ENCODE results near the gene BCR. TPM values are rescaled to one million over a fixed set of nuclear protein-coding genes. Genes with fewer than 3 reads are reported as not detected.

The BCR gene
- total RNA-seq, 2 donors from 2014 or later: 102 to 172 TPM

- Mint-ChIP-seq H3K9me3 (no peaks in the 10 kb centered on the region), H3K27ac (peak overlapping the region; percentile 32), H3K4me3 (peak overlapping the region; percentile 28), H3K4me1 (peaks cover 85% of the 10 kb centered on the region), H3K27me3 (ENCODE audit: insufficient read depth) (no peaks in the 10 kb centered on the region), H3K36me3 (ENCODE audit: low read depth) (peaks cover 8% of the 10 kb centered on the region)
- DNase-seq: peak; percentile 82
- Histone ChIP-seq H3K36me3 (ENCODE audit: control insufficient read depth, insufficient read depth, low read length) (peaks cover 5% of the 10 kb centered on the region), H3K4me1 (ENCODE audit: control insufficient read depth, insufficient read depth, low read length) (peaks cover 40% of the 10 kb centered on the region), H3K9me3 (ENCODE audit: control insufficient read depth, low read length) (no peaks in the 10 kb centered on the region), H3K27me3 (ENCODE audit: control insufficient read depth, insufficient read depth, low read length, poor library complexity, severe bottlenecking) (no peaks in the 10 kb centered on the region), H3K4me3 (ENCODE audit: low read length) (peak overlapping the region; percentile 60), H3K27ac (ENCODE audit: low read depth, low read length) (peak overlapping the region; percentile 13), H3K9ac (ENCODE audit: extremely low read depth, low read length, poor library complexity, severe bottlenecking) (no peak overlapping the region)
- TF ChIP-seq, protein P1, sequence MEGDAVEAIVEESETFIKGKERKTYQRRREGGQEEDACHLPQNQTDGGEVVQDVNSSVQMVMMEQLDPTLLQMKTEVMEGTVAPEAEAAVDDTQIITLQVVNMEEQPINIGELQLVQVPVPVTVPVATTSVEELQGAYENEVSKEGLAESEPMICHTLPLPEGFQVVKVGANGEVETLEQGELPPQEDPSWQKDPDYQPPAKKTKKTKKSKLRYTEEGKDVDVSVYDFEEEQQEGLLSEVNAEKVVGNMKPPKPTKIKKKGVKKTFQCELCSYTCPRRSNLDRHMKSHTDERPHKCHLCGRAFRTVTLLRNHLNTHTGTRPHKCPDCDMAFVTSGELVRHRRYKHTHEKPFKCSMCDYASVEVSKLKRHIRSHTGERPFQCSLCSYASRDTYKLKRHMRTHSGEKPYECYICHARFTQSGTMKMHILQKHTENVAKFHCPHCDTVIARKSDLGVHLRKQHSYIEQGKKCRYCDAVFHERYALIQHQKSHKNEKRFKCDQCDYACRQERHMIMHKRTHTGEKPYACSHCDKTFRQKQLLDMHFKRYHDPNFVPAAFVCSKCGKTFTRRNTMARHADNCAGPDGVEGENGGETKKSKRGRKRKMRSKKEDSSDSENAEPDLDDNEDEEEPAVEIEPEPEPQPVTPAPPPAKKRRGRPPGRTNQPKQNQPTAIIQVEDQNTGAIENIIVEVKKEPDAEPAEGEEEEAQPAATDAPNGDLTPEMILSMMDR (conservative IDR thresholded peaks at IDR 0.05): no peak
- 72 to 80% methylated on average over 8 to 12 of the region's 12 CpGs for WGBS, 2 experiments (ENCODE audit: insufficient coverage in 1 of 2, insufficient read length in 1 of 2)
These were observed 39.6 kb downstream of the BCR start for GRCh38 chr22:23219822-23220484.

GRCh38 chr22:23220485-23221350 lies 40.4 kb downstream of the BCR start:
- H3K27me3 Mint-ChIP-seq (ENCODE audit: insufficient read depth): no peaks in the 10 kb centered on the region
- TF ChIP-seq, protein P1 (conservative IDR thresholded peaks at IDR 0.05): no peak
- no peak overlapping the region for H3K27ac Mint-ChIP-seq
- Histone ChIP-seq H3K9ac (ENCODE audit: extremely low read depth, low read length, poor library complexity, severe bottlenecking) (no peak overlapping the region), H3K4me3 (ENCODE audit: low read length) (peak overlapping the region; percentile 60), H3K4me1 (ENCODE audit: control insufficient read depth, insufficient read depth, low read length) (peaks cover 44% of the 10 kb centered on the region), H3K27ac (ENCODE audit: low read depth, low read length) (no peak overlapping the region), H3K36me3 (ENCODE audit: control insufficient read depth, insufficient read depth, low read length) (peaks cover 5% of the 10 kb centered on the region), H3K27me3 (ENCODE audit: control insufficient read depth, insufficient read depth, low read length, poor library complexity, severe bottlenecking) (no peaks in the 10 kb centered on the region), H3K9me3 (ENCODE audit: control insufficient read depth, low read length) (no peaks in the 10 kb centered on the region)
- WGBS, 2 experiments (ENCODE audit: insufficient coverage in 1 of 2, insufficient read length in 1 of 2): 82 to 88% methylated on average over 8 to 11 of the region's 11 CpGs
- H3K4me3 Mint-ChIP-seq: peak overlapping the region; percentile 28
- H3K36me3 Mint-ChIP-seq (ENCODE audit: low read depth): peaks cover 6% of the 10 kb centered on the region
- no peaks in the 10 kb centered on the region for H3K9me3 Mint-ChIP-seq
- no peak for DNase-seq
- H3K4me1 Mint-ChIP-seq: peaks cover 86% of the 10 kb centered on the region

DNA sequence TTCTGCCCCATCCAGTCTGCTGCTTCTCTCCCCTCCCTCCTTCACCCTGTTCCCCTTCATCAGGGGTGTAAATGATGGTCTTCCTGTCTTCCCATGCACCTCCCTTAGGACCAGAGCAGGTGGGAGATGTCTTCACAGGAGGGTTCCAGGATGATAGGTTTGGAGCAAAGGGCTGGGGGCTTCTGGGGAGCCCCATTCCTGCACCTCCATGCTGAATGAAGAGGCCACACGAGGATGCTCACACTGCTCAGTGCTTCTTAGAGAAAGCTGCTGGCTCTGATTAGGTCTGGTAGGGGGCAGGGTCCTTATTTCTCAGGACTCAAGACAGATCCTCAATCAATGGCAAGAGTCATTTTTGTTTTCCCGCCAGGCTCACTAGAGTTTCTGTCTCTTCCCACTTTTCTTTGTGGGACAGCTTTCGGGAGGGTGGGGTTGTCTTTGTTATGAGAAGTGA lies 41.1 kb downstream of the BCR start:
- H3K4me3 ChIP-seq (ENCODE audit: low read length): no peak overlapping the region
- no peaks in the 10 kb centered on the region for H3K27me3 ChIP-seq (ENCODE audit: control insufficient read depth, insufficient read depth, low read length, poor library complexity, severe bottlenecking)
- Mint-ChIP-seq H3K4me1 (peaks cover 90% of the 10 kb centered on the region), H3K9me3 (no peaks in the 10 kb centered on the region), H3K27ac (no peak overlapping the region), H3K27me3 (ENCODE audit: insufficient read depth) (no peaks in the 10 kb centered on the region), H3K36me3 (ENCODE audit: low read depth) (peaks cover 6% of the 10 kb centered on the region), H3K4me3 (no peak overlapping the region)
- no peak overlapping the region for H3K27ac ChIP-seq (ENCODE audit: low read depth, low read length)
- H3K9ac ChIP-seq (ENCODE audit: extremely low read depth, low read length, poor library complexity, severe bottlenecking): no peak overlapping the region
- H3K4me1 ChIP-seq (ENCODE audit: control insufficient read depth, insufficient read depth, low read length): peaks cover 46% of the 10 kb centered on the region
- WGBS, 2 experiments (ENCODE audit: insufficient coverage in 1 of 2, insufficient read length in 1 of 2): 90 to 100% methylated on average over 1 to 3 of the region's 3 CpGs
- no peak for DNase-seq
- TF ChIP-seq, protein P1 (conservative IDR thresholded peaks at IDR 0.05): no peak
- no peaks in the 10 kb centered on the region for H3K9me3 ChIP-seq (ENCODE audit: control insufficient read depth, low read length)
- H3K36me3 ChIP-seq (ENCODE audit: control insufficient read depth, insufficient read depth, low read length): no peaks in the 10 kb centered on the region
